BE2C (cell line): ENCODE data around the gene CLIP4.

Experiments used
- DNase-seq: peaks from one replicate; pipeline ENCODE4 v3.0.0-alpha.2; 2020
- H3K27me3 ChIP-seq: fragments of 250-450 bp; sonication (Bioruptor Pico); 2 replicates; pipeline ENCODE4 v1.5.1; 2020; ENCODE audit warnings: mild to moderate bottlenecking
- H3K36me3 ChIP-seq: fragments of 250-450 bp; sonication (Bioruptor Pico); 2 replicates; pipeline ENCODE4 v1.5.1; 2020; ENCODE audit warnings: mild to moderate bottlenecking
- H3K4me1 ChIP-seq: fragments of 250-450 bp; sonication (Bioruptor Pico); 2 replicates; pipeline ENCODE4 v1.5.1; 2020
- H3K4me3 ChIP-seq: 2 replicates; pipeline ENCODE4 v1.5.1; 2011; ENCODE audit warnings: low read depth, low read length
- H3K9me3 ChIP-seq: fragments of 250-450 bp; sonication (Bioruptor Pico); 2 replicates; pipeline ENCODE4 v1.5.1; 2020
- CTCF ChIP-seq: IDR thresholded peaks from 2 replicates; pipeline ENCODE4 v1.5.1; 2012; ENCODE audit warnings: mild to moderate bottlenecking, low read depth, low read length

The CLIP4 gene

GRCh38 chr2:29213888-29214291 lies 98.7 kb downstream of the CLIP4 start:
- Histone ChIP-seq H3K9me3 (no peaks in the 10 kb centered on the region), H3K27me3 (no peaks in the 10 kb centered on the region), H3K4me3 (no peak overlapping the region), H3K4me1 (no peaks in the 10 kb centered on the region), H3K36me3 (no peaks in the 10 kb centered on the region)
- DNase-seq, result no peak
- no peak for TF ChIP-seq CTCF

GRCh38 chr2:29215073-29215472 lies 99.9 kb downstream of the CLIP4 start:
- Histone ChIP-seq H3K27me3 (no peaks in the 10 kb centered on the region), H3K4me1 (no peaks in the 10 kb centered on the region), H3K36me3 (no peaks in the 10 kb centered on the region), H3K4me3 (no peak overlapping the region), H3K9me3 (no peaks in the 10 kb centered on the region)
- TF ChIP-seq CTCF, result no peak
- no peak for DNase-seq

DNA sequence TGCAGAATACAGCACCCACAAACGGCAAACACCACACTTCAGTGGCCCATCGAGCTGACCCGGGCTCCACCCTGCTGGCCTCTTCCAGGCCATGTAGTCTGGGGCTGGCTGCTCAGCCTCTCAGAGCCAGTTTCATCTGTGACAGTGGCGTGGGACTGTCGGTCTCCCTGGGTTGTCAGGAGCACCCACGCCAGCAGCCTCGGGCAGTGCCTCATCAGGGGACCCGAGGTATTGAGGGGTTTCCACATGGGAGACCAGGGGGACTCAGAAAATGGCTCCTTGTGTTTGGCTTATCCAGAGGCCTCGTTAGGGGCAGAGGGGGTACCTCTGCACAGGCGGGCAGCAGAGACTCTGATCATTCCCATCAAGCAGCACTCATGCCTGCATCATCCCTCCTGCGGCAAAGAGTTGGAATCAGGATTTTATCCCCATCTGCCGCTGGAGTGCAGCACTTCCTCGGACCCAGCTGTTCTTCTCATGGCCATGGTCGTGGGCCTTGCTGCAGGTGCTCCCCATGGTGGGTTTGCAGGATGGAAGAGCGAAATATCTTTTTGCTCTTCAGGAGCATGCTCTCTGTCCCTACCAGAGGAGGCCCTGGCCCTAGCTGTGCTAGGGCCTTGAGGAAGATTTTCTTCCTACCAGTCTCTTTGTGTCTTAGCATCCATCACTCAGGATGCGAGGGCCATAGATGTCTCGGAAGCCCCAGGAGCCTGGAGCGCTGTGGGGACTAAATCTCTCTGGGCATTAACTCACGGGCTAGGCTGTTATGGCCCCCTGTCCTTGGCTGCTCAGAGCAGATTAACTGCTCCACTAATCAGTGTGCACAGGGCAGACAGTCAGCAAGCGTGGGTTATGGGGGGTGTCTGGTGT lies 100.8 kb downstream of the CLIP4 start:
- Histone ChIP-seq H3K36me3 (no peaks in the 10 kb centered on the region), H3K27me3 (no peaks in the 10 kb centered on the region), H3K9me3 (no peaks in the 10 kb centered on the region), H3K4me3 (no peak overlapping the region), H3K4me1 (no peaks in the 10 kb centered on the region)
- no peak for DNase-seq
- TF ChIP-seq CTCF, result no peak

GRCh38 chr2:29216609-29216909 lies 101.3 kb downstream of the CLIP4 start:
- no peak for TF ChIP-seq CTCF
- Histone ChIP-seq H3K4me1 (no peaks in the 10 kb centered on the region), H3K27me3 (no peaks in the 10 kb centered on the region), H3K4me3 (no peak overlapping the region), H3K36me3 (no peaks in the 10 kb centered on the region), H3K9me3 (no peaks in the 10 kb centered on the region)
- no peak for DNase-seq

DNA sequence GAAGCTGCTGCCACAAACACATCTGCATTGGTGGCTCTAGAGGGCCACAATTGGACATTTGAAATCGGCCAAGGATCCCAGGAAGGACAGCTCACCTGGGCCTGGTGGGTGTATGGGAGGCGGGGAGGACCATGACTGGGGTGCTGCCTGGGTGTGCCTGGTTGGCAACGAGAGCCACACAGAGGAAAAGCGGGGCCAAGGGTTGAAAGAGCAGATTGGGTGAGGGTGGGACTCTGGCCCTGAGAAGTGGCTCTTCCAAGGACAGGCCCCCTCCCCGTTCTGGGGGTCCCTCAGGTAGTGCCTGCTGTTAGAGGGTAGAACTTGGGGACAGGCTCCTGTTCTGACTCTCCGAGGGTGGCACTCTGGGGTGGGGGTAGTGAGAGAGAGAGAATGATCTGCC lies 102.9 kb downstream of the CLIP4 start:
- no peak for DNase-seq
- no peak for TF ChIP-seq CTCF

GRCh38 chr2:29218550-29219125 lies 103.4 kb downstream of the CLIP4 start:
- no peak overlapping the region for H3K4me3 ChIP-seq

More for the DNA sequence above, 102.9 kb downstream of the CLIP4 start:
- Histone ChIP-seq H3K9me3 (no peaks in the 10 kb centered on the region), H3K4me1 (no peaks in the 10 kb centered on the region), H3K36me3 (no peaks in the 10 kb centered on the region), H3K27me3 (no peaks in the 10 kb centered on the region), H3K4me3 (no peak overlapping the region)

More at GRCh38 chr2:29218550-29219125, 103.4 kb downstream of the CLIP4 start:
- Histone ChIP-seq H3K36me3 (no peaks in the 10 kb centered on the region), H3K4me1 (peaks cover under 1% of the 10 kb centered on the region; the same call in 1 of the 2 replicates), H3K27me3 (no peaks in the 10 kb centered on the region), H3K9me3 (no peaks in the 10 kb centered on the region)
- DNase-seq, result no peak
- no peak for TF ChIP-seq CTCF
